Osteocyte (in vitro differentiated cells): ENCODE results near the gene TLR4. TPM values are rescaled to one million over a fixed set of nuclear protein-coding genes. Genes with fewer than 3 reads are reported as not detected.

ENCODE experiments used
- DNase-seq: peaks from one replicate; pipeline ENCODE4 v3.0.0; 2021; ENCODE audit warnings: mixed read lengths; ENCODE audit not compliant: unreplicated experiment; ENCODE audit errors: extremely low spot score
- H3K27ac Mint-ChIP-seq: one replicate; pipeline ENCODE4 v1.8.0; 2021; ENCODE audit warnings: mild to moderate bottlenecking, mixed read lengths; ENCODE audit not compliant: unreplicated experiment
- H3K27me3 Mint-ChIP-seq: one replicate; pipeline ENCODE4 v1.8.0; 2021; ENCODE audit warnings: mixed read lengths; ENCODE audit not compliant: unreplicated experiment
- H3K36me3 Mint-ChIP-seq: one replicate; pipeline ENCODE4 v1.8.0; 2021; ENCODE audit warnings: mixed read lengths; ENCODE audit not compliant: unreplicated experiment
- H3K4me1 Mint-ChIP-seq: one replicate; pipeline ENCODE4 v1.8.0; 2021; ENCODE audit warnings: mixed read lengths; ENCODE audit not compliant: unreplicated experiment
- H3K4me3 Mint-ChIP-seq: one replicate; pipeline ENCODE4 v1.8.0; 2021; ENCODE audit warnings: mild to moderate bottlenecking, moderate library complexity, mixed read lengths; ENCODE audit not compliant: unreplicated experiment
- H3K9me3 Mint-ChIP-seq: one replicate; pipeline ENCODE4 v1.8.0; 2021; ENCODE audit warnings: mixed read lengths; ENCODE audit not compliant: unreplicated experiment
- total RNA-seq: library from RNA; stranded (reverse); gene quantifications from 2 replicates; pipeline ENCODE4 v1.2.1, GENCODE V29; 2021
- TF ChIP-seq, protein P1 (sequence below): fragments of 200-600 bp; sonication (generic); IDR thresholded peaks from 2 replicates; pipeline ENCODE4 v1.5.0; 2021; ENCODE audit warnings: antibody characterized with exemption, mild to moderate bottlenecking, moderate library complexity

TLR4 gene
- total RNA-seq, 1 donor from 2014 or later = 30.5 TPM

DNA sequence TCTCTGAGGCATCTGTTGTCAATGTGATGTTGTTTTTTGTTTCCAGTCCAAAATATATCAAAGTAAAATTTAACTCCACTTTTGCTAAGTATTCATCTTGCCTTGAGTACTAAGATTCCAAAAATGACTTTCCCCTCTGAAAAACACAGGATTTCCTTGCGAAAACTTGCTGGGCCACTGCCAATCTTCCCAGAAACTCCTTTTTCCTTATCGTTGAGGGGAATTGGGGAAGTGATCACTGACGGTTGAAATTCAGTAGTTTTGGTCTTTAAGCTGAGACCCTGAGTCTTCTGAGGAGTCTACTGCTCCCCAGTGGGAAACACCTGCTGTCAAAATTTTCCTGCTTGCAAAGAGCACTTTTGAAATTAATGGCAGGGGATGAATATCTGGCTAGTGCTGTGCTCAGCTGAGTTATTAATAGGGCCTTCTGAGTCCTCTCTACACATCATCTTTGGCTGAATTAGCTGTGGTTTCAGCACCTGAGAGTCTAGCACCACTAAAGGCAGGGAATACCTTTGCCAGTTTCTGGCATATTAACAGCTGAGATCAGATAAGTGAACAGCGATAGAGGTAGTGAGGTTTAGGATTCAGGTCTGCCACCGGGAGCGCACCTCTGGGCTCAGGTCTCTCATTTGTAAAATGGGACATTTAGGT is 18.0 kb downstream of the TLR4 start:
- Mint-ChIP-seq H3K4me1 (peaks cover 40% of the 10 kb centered on the region), H3K27ac (no peak overlapping the region), H3K4me3 (no peak overlapping the region), H3K36me3 (no peaks in the 10 kb centered on the region), H3K9me3 (no peaks in the 10 kb centered on the region), H3K27me3 (no peaks in the 10 kb centered on the region)
- TF ChIP-seq, protein P1, sequence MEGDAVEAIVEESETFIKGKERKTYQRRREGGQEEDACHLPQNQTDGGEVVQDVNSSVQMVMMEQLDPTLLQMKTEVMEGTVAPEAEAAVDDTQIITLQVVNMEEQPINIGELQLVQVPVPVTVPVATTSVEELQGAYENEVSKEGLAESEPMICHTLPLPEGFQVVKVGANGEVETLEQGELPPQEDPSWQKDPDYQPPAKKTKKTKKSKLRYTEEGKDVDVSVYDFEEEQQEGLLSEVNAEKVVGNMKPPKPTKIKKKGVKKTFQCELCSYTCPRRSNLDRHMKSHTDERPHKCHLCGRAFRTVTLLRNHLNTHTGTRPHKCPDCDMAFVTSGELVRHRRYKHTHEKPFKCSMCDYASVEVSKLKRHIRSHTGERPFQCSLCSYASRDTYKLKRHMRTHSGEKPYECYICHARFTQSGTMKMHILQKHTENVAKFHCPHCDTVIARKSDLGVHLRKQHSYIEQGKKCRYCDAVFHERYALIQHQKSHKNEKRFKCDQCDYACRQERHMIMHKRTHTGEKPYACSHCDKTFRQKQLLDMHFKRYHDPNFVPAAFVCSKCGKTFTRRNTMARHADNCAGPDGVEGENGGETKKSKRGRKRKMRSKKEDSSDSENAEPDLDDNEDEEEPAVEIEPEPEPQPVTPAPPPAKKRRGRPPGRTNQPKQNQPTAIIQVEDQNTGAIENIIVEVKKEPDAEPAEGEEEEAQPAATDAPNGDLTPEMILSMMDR = no peak
- DNase-seq = no peak

GRCh38 chr9:117723986-117724625 is 19.9 kb downstream of the TLR4 start:
- Mint-ChIP-seq H3K27me3 (no peaks in the 10 kb centered on the region), H3K9me3 (no peaks in the 10 kb centered on the region), H3K27ac (peak overlapping the region; percentile 19), H3K4me1 (peaks cover 22% of the 10 kb centered on the region), H3K36me3 (no peaks in the 10 kb centered on the region), H3K4me3 (no peak overlapping the region)
- no peak for DNase-seq
- TF ChIP-seq, protein P1 = no peak

DNA sequence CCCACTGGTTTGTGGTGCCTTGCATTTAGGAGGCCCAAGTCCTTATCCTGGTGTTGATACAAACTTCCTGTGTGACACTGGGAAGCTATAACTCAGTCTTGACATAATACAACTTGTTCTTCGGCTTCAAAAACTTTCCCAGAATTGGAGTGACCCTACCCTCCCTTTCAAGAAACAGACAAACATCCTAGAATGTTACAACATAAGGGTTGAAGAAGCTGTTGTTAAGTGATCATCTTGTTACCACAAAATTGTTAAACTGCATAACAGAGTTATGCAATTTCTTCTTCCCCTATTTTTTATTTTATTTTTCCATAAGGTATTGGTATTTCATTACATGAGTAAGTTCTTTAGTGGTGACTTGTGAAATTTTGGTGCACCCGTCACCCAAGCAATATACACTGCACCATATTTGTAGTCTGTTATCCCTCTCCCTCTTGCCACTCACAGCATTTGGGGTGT is 21.3 kb downstream of the TLR4 start:
- Mint-ChIP-seq H3K36me3 (no peaks in the 10 kb centered on the region), H3K4me3 (no peak overlapping the region), H3K27ac (no peak overlapping the region), H3K9me3 (no peaks in the 10 kb centered on the region), H3K4me1 (peaks cover 13% of the 10 kb centered on the region), H3K27me3 (no peaks in the 10 kb centered on the region)
- no peak for DNase-seq
- TF ChIP-seq, protein P1 = no peak

GRCh38 chr9:117729375-117729774 is 25.2 kb downstream of the TLR4 start:
- no peak overlapping the region for H3K4me3 Mint-ChIP-seq
- no peak overlapping the region for H3K27ac Mint-ChIP-seq
- no peaks in the 10 kb centered on the region for H3K27me3 Mint-ChIP-seq
- TF ChIP-seq, protein P1 = no peak
- H3K9me3 Mint-ChIP-seq = no peaks in the 10 kb centered on the region
- DNase-seq = no peak
- H3K4me1 Mint-ChIP-seq = peaks cover 17% of the 10 kb centered on the region
- no peaks in the 10 kb centered on the region for H3K36me3 Mint-ChIP-seq

DNA sequence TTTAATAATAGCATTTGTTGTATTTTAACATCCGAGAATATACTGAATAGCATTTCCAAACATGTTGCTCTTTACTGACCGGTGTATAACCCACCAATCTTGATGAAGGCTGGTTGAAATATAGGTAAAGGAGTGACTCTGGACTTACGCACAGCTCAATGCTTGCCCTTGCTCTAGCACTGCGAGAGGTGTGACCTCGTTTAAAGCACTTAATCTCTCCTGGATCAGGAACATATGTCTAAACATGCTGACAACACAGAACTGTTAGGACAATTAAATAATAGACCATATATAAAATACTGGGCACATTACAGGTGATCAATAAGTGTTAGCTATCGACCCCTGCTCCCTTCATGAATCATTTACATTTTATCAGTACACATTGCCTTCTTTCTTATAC is 28.3 kb downstream of the TLR4 start:
- Mint-ChIP-seq H3K27ac (no peak overlapping the region), H3K27me3 (no peaks in the 10 kb centered on the region), H3K36me3 (no peaks in the 10 kb centered on the region), H3K4me3 (no peak overlapping the region), H3K4me1 (peaks cover 36% of the 10 kb centered on the region), H3K9me3 (no peaks in the 10 kb centered on the region)
- TF ChIP-seq, protein P1 = no peak
- no peak for DNase-seq
